Mucosa of rectum (tissue), 2 donors: Measurements from ENCODE around the gene ERGIC1.
"Not testable (repeated sequence)": the region's sequence is repeated elsewhere in the genome, so short reads cannot be mapped to it uniquely, and the experiment has no call there.

Source experiments
- H3K27ac ChIP-seq, 2 donors: one replicate each; pipeline ENCODE4 v1.7.0; 2013; ENCODE audit warnings: inconsistent platforms in 2 of 2, low read depth in 2 of 2, low read length in 2 of 2
- H3K27me3 ChIP-seq, 2 donors: one replicate each; pipeline ENCODE4 v1.7.0; 2013; ENCODE audit warnings: low read length in 2 of 2; ENCODE audit not compliant: control insufficient read depth in 2 of 2, insufficient read depth in 2 of 2
- H3K36me3 ChIP-seq, 2 donors: one replicate each; pipeline ENCODE4 v1.7.0; 2013; ENCODE audit warnings: low read length in 2 of 2; ENCODE audit not compliant: control insufficient read depth in 2 of 2, insufficient read depth in 2 of 2
- H3K4me1 ChIP-seq, 2 donors: one replicate each; pipeline ENCODE4 v1.7.0; 2013; ENCODE audit warnings: low read length in 2 of 2, mild to moderate bottlenecking in 1 of 2; ENCODE audit not compliant: control insufficient read depth in 2 of 2, insufficient read depth in 2 of 2
- H3K4me3 ChIP-seq, 2 donors: one replicate each; pipeline ENCODE4 v1.7.0; 2013; ENCODE audit warnings: low read length in 2 of 2
- H3K9ac ChIP-seq, 2 donors: one replicate each; pipeline ENCODE4 v1.7.0; 2013; ENCODE audit warnings: low read length in 2 of 2, low read depth in 1 of 2, mild to moderate bottlenecking in 1 of 2
- H3K9me3 ChIP-seq, 2 donors: one replicate each; pipeline ENCODE4 v1.7.0; 2013; ENCODE audit warnings: low read length in 2 of 2; ENCODE audit not compliant: control insufficient read depth in 2 of 2
- donor health status: healthy.
- donor health status: Normal muscosa, but diverticular disease.

ERGIC1 gene

GRCh38 chr5:172887692-172888091 lies 53.6 kb downstream of the ERGIC1 start:
- Histone ChIP-seq H3K27ac (peak overlapping the region; percentile 11 to 57), H3K9me3 (no peaks in the 10 kb centered on the region), H3K4me3 (no peak overlapping the region), H3K36me3 (peaks cover 16 to 43% of the 10 kb centered on the region in 2 donors), H3K4me1 (peaks cover 0 to 2% of the 10 kb centered on the region in 2 donors), H3K9ac (peak overlapping the region in 1 of 2 donors; percentile 50), H3K27me3 (no peaks in the 10 kb centered on the region)

- Histone ChIP-seq H3K9me3 (no peaks in the 10 kb centered on the region), H3K36me3 (peaks cover 16 to 38% of the 10 kb centered on the region in 2 donors), H3K4me3 (no peak overlapping the region), H3K4me1 (peaks cover 0 to 2% of the 10 kb centered on the region in 2 donors), H3K27ac (peak overlapping the region in 1 of 2 donors; percentile 11), H3K9ac (no peak overlapping the region), H3K27me3 (no peaks in the 10 kb centered on the region)
Measured at GRCh38 chr5:172890659-172891058, 56.6 kb downstream of the ERGIC1 start.

GRCh38 chr5:172891716-172892421 lies 57.8 kb downstream of the ERGIC1 start:
- peaks cover 0 to 2% of the 10 kb centered on the region in 2 donors for H3K4me1 ChIP-seq
- no peaks in the 10 kb centered on the region for H3K27me3 ChIP-seq
- H3K36me3 ChIP-seq, result peaks cover 10 to 42% of the 10 kb centered on the region in 2 donors
- no peak overlapping the region for H3K4me3 ChIP-seq
- H3K9me3 ChIP-seq, result no peaks in the 10 kb centered on the region
- no peak overlapping the region for H3K9ac ChIP-seq
- peak overlapping the region; percentile 39 to 44 for H3K27ac ChIP-seq

GRCh38 chr5:172892713-172893112 lies 58.7 kb downstream of the ERGIC1 start:
- Histone ChIP-seq H3K9me3 (no peaks in the 10 kb centered on the region), H3K4me3 (no peak overlapping the region), H3K27ac (peak overlapping the region; percentile 39 to 44), H3K9ac (no peak overlapping the region), H3K27me3 (no peaks in the 10 kb centered on the region), H3K36me3 (peaks cover 13 to 36% of the 10 kb centered on the region in 2 donors), H3K4me1 (peaks cover 0 to 2% of the 10 kb centered on the region in 2 donors)

GRCh38 chr5:172894767-172895388 lies 60.8 kb downstream of the ERGIC1 start:
- Histone ChIP-seq H3K27ac (no peak overlapping the region), H3K36me3 (peaks cover 25 to 41% of the 10 kb centered on the region in 2 donors), H3K4me1 (peaks cover 0 to 6% of the 10 kb centered on the region in 2 donors), H3K4me3 (no peak overlapping the region), H3K9ac (no peak overlapping the region), H3K9me3 (no peaks in the 10 kb centered on the region), H3K27me3 (no peaks in the 10 kb centered on the region)

- Histone ChIP-seq H3K27ac (no peak overlapping the region), H3K4me3 (no peak overlapping the region), H3K27me3 (no peaks in the 10 kb centered on the region), H3K4me1 (peaks cover 0 to 6% of the 10 kb centered on the region in 2 donors), H3K36me3 (peaks cover 25 to 39% of the 10 kb centered on the region in 2 donors), H3K9ac (no peak overlapping the region), H3K9me3 (no peaks in the 10 kb centered on the region)
Measured at GRCh38 chr5:172895549-172895948, 61.5 kb downstream of the ERGIC1 start.

- Histone ChIP-seq H3K9ac (no peak overlapping the region), H3K4me3 (no peak overlapping the region), H3K9me3 (no peaks in the 10 kb centered on the region), H3K27me3 (no peaks in the 10 kb centered on the region), H3K36me3 (peaks cover 30 to 38% of the 10 kb centered on the region in 2 donors), H3K4me1 (peaks cover 0 to 6% of the 10 kb centered on the region in 2 donors), H3K27ac (peak overlapping the region; percentile 11 to 74)
Measured at GRCh38 chr5:172896465-172896864, 62.4 kb downstream of the ERGIC1 start.

GRCh38 chr5:172897067-172897466 lies 63.0 kb downstream of the ERGIC1 start:
- not testable (repeated sequence) for H3K27me3 ChIP-seq, H3K9ac ChIP-seq, H3K4me1 ChIP-seq, H3K9me3 ChIP-seq, H3K4me3 ChIP-seq
- H3K36me3 ChIP-seq, result peaks cover 30 to 40% of the 10 kb centered on the region in 2 donors
- peak overlapping the region; percentile 11 to 74 for H3K27ac ChIP-seq

- H3K36me3 ChIP-seq, result peaks cover 30 to 42% of the 10 kb centered on the region in 2 donors
- H3K9ac ChIP-seq, result peak overlapping the region in 1 of 2 donors; percentile 38
- no peak overlapping the region for H3K4me3 ChIP-seq
Measured at GRCh38 chr5:172897481-172898217, 63.6 kb downstream of the ERGIC1 start.

More at GRCh38 chr5:172897481-172898217, 63.6 kb downstream of the ERGIC1 start:
- H3K27me3 ChIP-seq, result no peaks in the 10 kb centered on the region
- H3K9me3 ChIP-seq, result no peaks in the 10 kb centered on the region
- H3K4me1 ChIP-seq, result peaks cover 0 to 4% of the 10 kb centered on the region in 2 donors
- H3K27ac ChIP-seq, result peak overlapping the region; percentile 66 to 74
